Measurements from ENCODE around the gene SLC6A6. TPM values are rescaled to one million over a fixed set of nuclear protein-coding genes. Genes with fewer than 3 reads are reported as not detected.
A peak's percentile ranks its signal among the peaks of the same experiment; 100 is the strongest.

SLC6A6 gene
- total RNA-seq, 2 donors from 2014 or later = 4.9 to 5.7 TPM

GRCh38 chr3:14370720-14371572 is 31.5 kb upstream of the SLC6A6 start:
- intact Hi-C loops (cut with DNase I) = no loop called here
- peaks cover 21% of the 10 kb centered on the region for H3K4me1 ChIP-seq
- no peak for TF ChIP-seq POLR2A (IDR thresholded peaks at IDR 0.05)
- TF ChIP-seq, protein P1, sequence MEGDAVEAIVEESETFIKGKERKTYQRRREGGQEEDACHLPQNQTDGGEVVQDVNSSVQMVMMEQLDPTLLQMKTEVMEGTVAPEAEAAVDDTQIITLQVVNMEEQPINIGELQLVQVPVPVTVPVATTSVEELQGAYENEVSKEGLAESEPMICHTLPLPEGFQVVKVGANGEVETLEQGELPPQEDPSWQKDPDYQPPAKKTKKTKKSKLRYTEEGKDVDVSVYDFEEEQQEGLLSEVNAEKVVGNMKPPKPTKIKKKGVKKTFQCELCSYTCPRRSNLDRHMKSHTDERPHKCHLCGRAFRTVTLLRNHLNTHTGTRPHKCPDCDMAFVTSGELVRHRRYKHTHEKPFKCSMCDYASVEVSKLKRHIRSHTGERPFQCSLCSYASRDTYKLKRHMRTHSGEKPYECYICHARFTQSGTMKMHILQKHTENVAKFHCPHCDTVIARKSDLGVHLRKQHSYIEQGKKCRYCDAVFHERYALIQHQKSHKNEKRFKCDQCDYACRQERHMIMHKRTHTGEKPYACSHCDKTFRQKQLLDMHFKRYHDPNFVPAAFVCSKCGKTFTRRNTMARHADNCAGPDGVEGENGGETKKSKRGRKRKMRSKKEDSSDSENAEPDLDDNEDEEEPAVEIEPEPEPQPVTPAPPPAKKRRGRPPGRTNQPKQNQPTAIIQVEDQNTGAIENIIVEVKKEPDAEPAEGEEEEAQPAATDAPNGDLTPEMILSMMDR (IDR thresholded peaks at IDR 0.05) = no peak
- ATAC-seq = no peak
- H3K9me3 ChIP-seq = no peaks in the 10 kb centered on the region
- no peak overlapping the region for H3K27ac ChIP-seq
- no peaks in the 10 kb centered on the region for H3K27me3 ChIP-seq
- H3K4me3 ChIP-seq = no peak overlapping the region
- DNase-seq = no peak
- no peaks in the 10 kb centered on the region for H3K36me3 ChIP-seq (replicated peaks in 1 of 2; ENCODE audit: insufficient read depth in 1 of 2, low read depth in 2 of 2)
- WGBS, 2 donors = 66 to 77% methylated on average over 13 to 14 of the region's 14 CpGs

DNA sequence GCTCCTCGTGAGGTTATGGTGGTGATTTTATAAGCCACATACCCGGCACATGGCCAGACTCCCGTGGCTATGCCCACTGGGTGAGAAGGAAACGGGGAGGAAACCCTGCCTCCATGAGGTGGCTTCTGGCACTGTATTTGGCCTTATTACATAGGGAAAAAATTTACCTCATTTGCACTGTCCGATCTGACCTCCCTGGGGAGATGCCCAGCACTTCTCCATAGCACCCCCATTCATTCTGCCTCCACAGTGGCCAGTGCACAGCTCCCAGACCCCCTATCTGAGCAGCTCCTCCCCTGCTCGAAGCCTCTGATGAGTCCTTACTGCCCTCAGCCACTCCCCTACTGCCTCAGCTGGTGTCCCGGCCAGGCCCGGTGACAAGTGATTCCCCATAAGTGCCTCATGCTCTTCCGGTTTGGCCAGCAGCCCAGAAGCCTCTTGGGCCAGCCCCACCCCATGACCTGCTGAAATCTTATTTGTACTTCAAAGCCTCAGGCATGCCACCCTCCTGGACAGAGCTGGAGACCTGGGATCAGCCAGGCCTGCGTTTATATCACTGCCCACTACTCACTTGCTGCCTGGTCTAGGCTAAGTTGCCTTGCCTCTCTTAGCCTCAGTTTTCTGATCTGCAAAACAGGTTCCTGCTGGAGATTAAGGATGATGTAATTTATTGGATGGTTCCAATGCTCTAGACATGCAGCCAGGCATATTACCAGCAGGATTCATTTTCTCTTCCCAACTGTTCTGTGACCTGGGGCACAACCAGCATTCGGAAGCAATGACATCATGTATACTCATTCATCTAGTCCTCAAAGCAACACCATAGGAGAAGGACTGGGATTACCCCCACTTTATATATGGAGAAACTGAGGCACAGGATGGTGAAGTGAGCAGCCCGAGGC is 30.6 kb upstream of the SLC6A6 start:
- intact Hi-C loops (cut with DNase I) = no loop called here
- no peaks in the 10 kb centered on the region for H3K36me3 ChIP-seq (replicated peaks in 1 of 2; ENCODE audit: insufficient read depth in 1 of 2, low read depth in 2 of 2)
- ATAC-seq (peak; percentile 65), DNase-seq (peak; percentile 50 to 83 (median 76))
- no peaks in the 10 kb centered on the region for H3K9me3 ChIP-seq
- no peak overlapping the region for H3K27ac ChIP-seq
- H3K27me3 ChIP-seq = no peaks in the 10 kb centered on the region
- H3K4me1 ChIP-seq = peaks cover 21% of the 10 kb centered on the region
- H3K4me3 ChIP-seq = no peak overlapping the region
- 41 to 47% methylated on average over 12 of the region's 12 CpGs for WGBS, 2 donors
- TF ChIP-seq, protein P1 (IDR thresholded peaks at IDR 0.05) = no peak
- no peak for TF ChIP-seq POLR2A (IDR thresholded peaks at IDR 0.05)

- Histone ChIP-seq H3K36me3 (replicated peaks in 1 of 2; ENCODE audit: insufficient read depth in 1 of 2, low read depth in 2 of 2) (no peaks in the 10 kb centered on the region), H3K4me3 (no peak overlapping the region), H3K9me3 (no peaks in the 10 kb centered on the region), H3K27ac (no peak overlapping the region), H3K4me1 (peaks cover 21% of the 10 kb centered on the region), H3K27me3 (no peaks in the 10 kb centered on the region)
- ATAC-seq = no peak
- TF ChIP-seq, protein P1 (IDR thresholded peaks at IDR 0.05) = no peak
- TF ChIP-seq POLR2A (IDR thresholded peaks at IDR 0.05) = no peak
- no peak for DNase-seq
- 53 to 55% methylated on average over 2 to 6 of the region's 6 CpGs for WGBS, 2 donors
- intact Hi-C loops (cut with DNase I) = no loop called here
Observed at GRCh38 chr3:14372587-14372986, 29.8 kb upstream of the SLC6A6 start.

- intact Hi-C loops (cut with DNase I) = no loop called here
- 76 to 77% methylated on average over 9 to 11 of the region's 11 CpGs for WGBS, 2 donors
Observed at GRCh38 chr3:14373753-14374376, 28.5 kb upstream of the SLC6A6 start.

More at GRCh38 chr3:14373753-14374376, 28.5 kb upstream of the SLC6A6 start:
- Histone ChIP-seq H3K4me3 (no peak overlapping the region), H3K27ac (no peak overlapping the region), H3K9me3 (no peaks in the 10 kb centered on the region), H3K36me3 (replicated peaks in 1 of 2; ENCODE audit: insufficient read depth in 1 of 2, low read depth in 2 of 2) (no peaks in the 10 kb centered on the region), H3K27me3 (no peaks in the 10 kb centered on the region), H3K4me1 (peaks cover 21% of the 10 kb centered on the region)
- ATAC-seq = no peak
- DNase-seq = no peak
- TF ChIP-seq POLR2A (IDR thresholded peaks at IDR 0.05) = no peak
- TF ChIP-seq, protein P1 (IDR thresholded peaks at IDR 0.05) = no peak

Measured in body of pancreas (tissue), 4 donors.